ENCODE results near the gene KDM5A.

Gene KDM5A

GRCh38 chr12:234891-235415 lies 154.2 kb downstream of the KDM5A start:
- Mint-ChIP-seq H3K27me3 (ENCODE audit: low read depth, poor library complexity) (peaks cover 8% of the 10 kb centered on the region), H3K36me3 (ENCODE audit: low read depth) (peaks cover 5% of the 10 kb centered on the region), H3K9me3 (peaks cover 43% of the 10 kb centered on the region), H3K4me1 (peaks cover 36% of the 10 kb centered on the region), H3K27ac (no peak overlapping the region), H3K4me3 (no peak overlapping the region)
- TF ChIP-seq, protein P1, sequence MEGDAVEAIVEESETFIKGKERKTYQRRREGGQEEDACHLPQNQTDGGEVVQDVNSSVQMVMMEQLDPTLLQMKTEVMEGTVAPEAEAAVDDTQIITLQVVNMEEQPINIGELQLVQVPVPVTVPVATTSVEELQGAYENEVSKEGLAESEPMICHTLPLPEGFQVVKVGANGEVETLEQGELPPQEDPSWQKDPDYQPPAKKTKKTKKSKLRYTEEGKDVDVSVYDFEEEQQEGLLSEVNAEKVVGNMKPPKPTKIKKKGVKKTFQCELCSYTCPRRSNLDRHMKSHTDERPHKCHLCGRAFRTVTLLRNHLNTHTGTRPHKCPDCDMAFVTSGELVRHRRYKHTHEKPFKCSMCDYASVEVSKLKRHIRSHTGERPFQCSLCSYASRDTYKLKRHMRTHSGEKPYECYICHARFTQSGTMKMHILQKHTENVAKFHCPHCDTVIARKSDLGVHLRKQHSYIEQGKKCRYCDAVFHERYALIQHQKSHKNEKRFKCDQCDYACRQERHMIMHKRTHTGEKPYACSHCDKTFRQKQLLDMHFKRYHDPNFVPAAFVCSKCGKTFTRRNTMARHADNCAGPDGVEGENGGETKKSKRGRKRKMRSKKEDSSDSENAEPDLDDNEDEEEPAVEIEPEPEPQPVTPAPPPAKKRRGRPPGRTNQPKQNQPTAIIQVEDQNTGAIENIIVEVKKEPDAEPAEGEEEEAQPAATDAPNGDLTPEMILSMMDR (IDR thresholded peaks at IDR 0.05), result no peak
- no peak for DNase-seq

- Mint-ChIP-seq H3K9me3 (peaks cover 38% of the 10 kb centered on the region), H3K4me3 (no peak overlapping the region), H3K27ac (no peak overlapping the region), H3K27me3 (ENCODE audit: low read depth, poor library complexity) (peaks cover 7% of the 10 kb centered on the region), H3K36me3 (ENCODE audit: low read depth) (peaks cover 5% of the 10 kb centered on the region), H3K4me1 (peaks cover 45% of the 10 kb centered on the region)
- TF ChIP-seq, protein P1 (IDR thresholded peaks at IDR 0.05), result no peak
- DNase-seq, result no peak
Measured at GRCh38 chr12:234019-234418, 155.1 kb downstream of the KDM5A start.

DNA sequence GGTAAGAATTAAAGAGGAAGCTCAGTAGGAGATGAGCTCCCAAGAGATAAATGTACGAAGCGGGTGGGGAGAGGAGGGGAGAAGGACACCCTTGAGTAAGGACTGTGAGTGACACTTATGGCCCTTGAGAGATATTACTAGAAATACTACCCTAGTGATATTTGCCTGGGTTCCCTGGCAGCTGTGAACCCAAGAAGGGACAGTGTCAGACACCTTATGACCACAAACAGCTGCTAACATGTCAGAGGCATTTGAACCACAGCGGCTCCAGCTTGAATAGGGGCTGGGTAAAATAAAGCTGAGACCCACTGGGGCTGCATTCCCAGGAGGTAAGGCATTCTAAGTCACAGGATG lies 155.5 kb downstream of the KDM5A start:
- Mint-ChIP-seq H3K4me3 (no peak overlapping the region), H3K36me3 (ENCODE audit: low read depth) (peaks cover 5% of the 10 kb centered on the region), H3K4me1 (peaks cover 50% of the 10 kb centered on the region), H3K9me3 (peaks cover 38% of the 10 kb centered on the region), H3K27ac (peak overlapping the region; percentile 89), H3K27me3 (ENCODE audit: low read depth, poor library complexity) (peaks cover 11% of the 10 kb centered on the region)
- TF ChIP-seq, protein P1 (IDR thresholded peaks at IDR 0.05), result no peak
- no peak for DNase-seq

DNA sequence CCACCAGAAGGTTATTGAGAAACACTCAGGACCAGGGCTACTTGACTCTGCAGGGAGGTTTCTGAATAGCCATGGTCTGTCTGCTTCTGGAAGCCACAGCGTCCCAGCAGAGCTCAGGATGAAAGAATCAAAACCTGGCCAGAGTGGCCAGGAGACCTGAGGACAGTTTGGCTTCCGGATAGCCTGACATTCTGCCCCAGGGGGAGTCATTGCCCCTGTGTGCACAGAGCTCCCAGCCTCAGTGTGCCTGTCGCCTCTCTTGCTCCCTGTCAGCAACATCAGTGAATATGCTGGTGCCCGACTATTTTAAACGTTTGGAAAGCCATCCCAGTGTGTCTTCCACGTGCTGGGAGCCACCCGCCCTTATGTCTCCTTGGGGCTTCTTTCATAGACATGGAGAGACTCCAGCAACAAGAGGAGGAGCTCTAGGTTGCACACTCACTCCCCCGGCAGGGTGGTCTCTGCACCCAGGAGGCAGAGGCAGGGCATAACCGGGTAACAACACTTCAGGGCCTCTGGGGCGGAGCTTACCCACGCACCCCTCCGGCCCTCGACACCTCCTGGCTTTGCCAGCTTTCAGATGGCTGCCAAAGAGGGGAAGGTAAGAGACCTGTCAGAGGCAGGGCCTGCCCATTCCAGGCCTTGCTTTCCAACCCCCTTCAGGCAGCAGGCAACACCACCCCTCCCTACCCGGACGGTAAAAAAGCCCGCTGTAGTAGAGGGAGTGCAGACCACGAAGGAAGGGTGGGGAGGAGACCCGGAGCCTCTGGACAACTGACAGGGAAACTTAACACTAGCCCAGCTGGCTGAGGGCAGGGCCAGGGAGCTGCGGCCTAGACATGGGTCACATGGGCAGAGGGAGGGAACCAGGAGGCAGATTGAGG lies 156.1 kb downstream of the KDM5A start:
- DNase-seq, result peak; percentile 37
- Mint-ChIP-seq H3K27me3 (ENCODE audit: low read depth, poor library complexity) (peaks cover 11% of the 10 kb centered on the region), H3K4me3 (no peak overlapping the region)

GRCh38 chr12:230925-231671 lies 158.0 kb downstream of the KDM5A start:
- Mint-ChIP-seq H3K27ac (no peak overlapping the region), H3K4me1 (peaks cover 64% of the 10 kb centered on the region), H3K4me3 (no peak overlapping the region), H3K27me3 (ENCODE audit: low read depth, poor library complexity) (peaks cover 12% of the 10 kb centered on the region), H3K36me3 (ENCODE audit: low read depth) (peaks cover 5% of the 10 kb centered on the region), H3K9me3 (peaks cover 21% of the 10 kb centered on the region)
- TF ChIP-seq, protein P1 (IDR thresholded peaks at IDR 0.05), result no peak
- no peak for DNase-seq

More for the DNA sequence above, 156.1 kb downstream of the KDM5A start:
- TF ChIP-seq, protein P1 (IDR thresholded peaks at IDR 0.05), result no peak
- Mint-ChIP-seq H3K36me3 (ENCODE audit: low read depth) (peaks cover 5% of the 10 kb centered on the region), H3K9me3 (peaks cover 34% of the 10 kb centered on the region), H3K4me1 (peaks cover 56% of the 10 kb centered on the region), H3K27ac (peak overlapping the region; percentile 89)
